GM04503 (cell line): ENCODE measurements around the gene SSX2IP.
"Not testable (repeated sequence)": the region's sequence is repeated elsewhere in the genome, so short reads cannot be mapped to it uniquely, and the experiment has no call there.

ENCODE experiments used
- DNase-seq: peaks from one replicate; pipeline ENCODE4 v3.0.0-alpha.2; 2012; ENCODE audit warnings: low read depth

The SSX2IP gene

DNA sequence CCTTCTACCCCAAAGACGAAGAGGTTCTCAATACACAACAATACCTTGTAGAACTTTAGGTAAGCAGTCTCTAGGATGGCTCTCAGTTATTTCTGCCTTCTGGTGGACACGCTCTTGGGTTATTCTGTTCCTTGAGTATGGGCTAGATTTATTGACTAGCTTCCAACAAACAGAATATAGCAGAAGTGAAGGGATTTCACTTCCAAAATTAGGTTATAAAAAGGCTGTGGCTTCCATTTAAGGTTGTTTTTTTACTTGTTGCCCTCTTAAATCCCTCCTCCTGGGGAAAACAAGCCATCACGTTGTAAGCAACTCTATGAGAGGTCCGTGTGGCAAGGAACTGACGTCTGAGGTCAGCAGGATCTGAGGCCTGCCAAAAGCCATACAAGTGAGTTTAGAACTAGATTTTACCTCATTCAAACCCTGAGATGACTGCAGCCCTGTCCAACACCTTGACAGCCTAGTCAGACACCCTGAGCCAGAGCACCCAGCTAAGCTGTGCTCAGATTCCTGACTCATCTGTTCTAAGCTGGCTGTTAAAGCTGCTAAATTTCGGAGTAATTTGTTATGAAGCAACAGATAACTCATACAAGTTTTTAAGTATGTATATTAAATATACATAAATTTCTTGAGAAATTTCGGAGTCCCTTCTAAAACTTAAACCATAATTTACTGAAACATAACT, 12.7 kb downstream of the SSX2IP start:
- no peak for DNase-seq

DNA sequence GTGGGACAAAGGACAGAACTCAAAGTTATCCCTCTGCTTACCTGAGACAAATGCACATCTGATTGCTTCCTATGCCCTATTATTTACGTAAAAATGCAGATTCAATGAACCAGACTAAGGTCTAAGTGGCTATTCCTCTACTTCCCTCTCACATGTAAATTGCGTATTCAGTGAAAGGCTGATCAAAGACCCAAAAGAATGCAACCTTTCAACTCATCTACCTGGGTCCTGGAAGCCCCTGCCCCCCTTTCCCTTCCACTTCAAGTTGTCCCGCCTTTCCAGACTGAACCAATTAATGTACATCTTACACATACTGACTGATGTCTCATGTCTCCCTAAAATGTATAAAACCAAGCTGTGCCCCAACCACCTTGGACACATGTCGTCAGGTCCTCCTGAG, 14.6 kb downstream of the SSX2IP start:
- DNase-seq = no peak

DNA sequence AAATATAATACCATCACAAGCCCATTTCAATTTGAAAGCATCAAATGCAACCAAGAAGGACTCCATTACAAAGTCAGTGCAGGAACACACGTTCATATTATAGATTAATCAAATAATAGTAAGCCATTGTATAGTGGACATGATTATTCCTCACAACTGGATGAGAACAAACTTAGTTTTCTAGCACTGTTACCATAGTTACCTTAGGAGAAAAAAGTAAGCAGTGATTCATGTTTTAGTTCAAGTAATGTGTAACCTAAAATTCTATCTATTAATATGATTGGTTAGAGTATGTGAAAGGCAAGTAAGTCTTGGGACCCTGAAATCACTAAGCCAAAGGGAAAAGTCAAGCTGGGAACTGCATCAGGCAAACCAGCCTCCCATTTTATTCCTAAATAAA, 15.2 kb downstream of the SSX2IP start:
- DNase-seq = no peak

GRCh38 chr1:84674705-84675104, 15.6 kb downstream of the SSX2IP start:
- no peak for DNase-seq

DNA sequence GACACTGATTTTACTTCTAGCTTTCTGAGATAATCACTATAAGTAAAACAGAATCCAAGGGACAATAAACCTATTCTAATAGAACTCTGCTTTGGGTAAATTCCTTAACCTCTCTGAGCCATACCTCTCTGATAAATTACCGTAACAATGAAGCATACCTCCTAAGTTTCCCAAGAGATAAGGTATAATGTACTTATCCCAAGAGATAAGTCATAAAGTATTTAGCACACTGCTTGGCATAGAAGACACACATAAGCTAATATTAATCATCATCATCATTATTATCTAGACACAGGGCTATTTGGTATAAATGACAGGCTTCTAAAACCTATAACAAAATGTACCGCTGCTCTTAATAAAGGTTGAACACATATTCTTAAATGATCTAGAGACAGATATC, 16.2 kb downstream of the SSX2IP start:
- DNase-seq = no peak

- no peak for DNase-seq
Observed at GRCh38 chr1:84672080-84672854, 18.0 kb downstream of the SSX2IP start.

GRCh38 chr1:84669831-84670230, 20.4 kb downstream of the SSX2IP start:
- no peak for DNase-seq

DNA sequence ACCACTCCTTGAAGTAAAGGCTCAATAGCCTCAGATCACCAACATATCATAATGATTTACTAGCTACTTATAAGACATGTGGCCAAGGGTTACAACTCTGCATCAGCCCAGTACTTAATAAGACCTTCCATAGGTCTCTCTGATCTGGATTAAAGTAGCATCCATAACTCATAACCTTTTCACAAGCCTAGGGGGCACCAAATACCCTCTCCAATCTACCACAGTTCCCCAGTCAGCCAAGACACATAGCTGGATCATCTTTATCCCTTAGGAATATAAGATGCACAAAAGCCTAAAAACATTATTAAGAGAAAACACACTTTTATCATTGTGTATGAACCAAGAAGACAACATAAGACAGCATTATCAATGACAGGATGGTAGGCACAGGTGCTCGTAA, 22.1 kb downstream of the SSX2IP start:
- no peak for DNase-seq

- no peak for DNase-seq
Observed at GRCh38 chr1:84665703-84666317, 24.5 kb downstream of the SSX2IP start.

- DNase-seq = no peak
Observed at GRCh38 chr1:84653130-84653677, 37.1 kb downstream of the SSX2IP start.

- DNase-seq = no peak
Observed at GRCh38 chr1:84644472-84644871, 45.8 kb downstream of the SSX2IP start.

- no peak for DNase-seq
Observed at GRCh38 chr1:84643183-84643582, 47.1 kb downstream of the SSX2IP start.

- no peak for DNase-seq
Observed at GRCh38 chr1:84642774-84643173, 47.5 kb downstream of the SSX2IP start.

DNA sequence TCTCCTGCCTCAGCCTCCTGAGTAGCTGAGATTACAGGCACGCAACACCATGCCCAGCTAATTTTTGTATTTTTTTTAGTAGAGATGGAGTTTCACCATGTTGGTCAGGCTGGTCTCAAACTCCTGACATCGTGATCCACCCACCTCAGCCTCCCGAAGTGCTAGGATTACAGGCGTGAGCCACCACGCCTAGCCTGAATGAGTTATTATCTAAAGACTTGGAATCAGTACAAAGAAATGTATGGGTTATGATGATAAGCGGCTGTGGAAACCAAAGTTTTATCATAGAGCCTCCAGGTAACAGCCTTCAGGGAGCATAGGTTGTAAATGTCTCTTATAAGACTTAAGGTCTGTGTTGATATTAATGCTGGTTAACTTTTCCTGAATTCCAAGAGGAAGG, 50.5 kb downstream of the SSX2IP start:
- DNase-seq = not testable (repeated sequence)

DNA sequence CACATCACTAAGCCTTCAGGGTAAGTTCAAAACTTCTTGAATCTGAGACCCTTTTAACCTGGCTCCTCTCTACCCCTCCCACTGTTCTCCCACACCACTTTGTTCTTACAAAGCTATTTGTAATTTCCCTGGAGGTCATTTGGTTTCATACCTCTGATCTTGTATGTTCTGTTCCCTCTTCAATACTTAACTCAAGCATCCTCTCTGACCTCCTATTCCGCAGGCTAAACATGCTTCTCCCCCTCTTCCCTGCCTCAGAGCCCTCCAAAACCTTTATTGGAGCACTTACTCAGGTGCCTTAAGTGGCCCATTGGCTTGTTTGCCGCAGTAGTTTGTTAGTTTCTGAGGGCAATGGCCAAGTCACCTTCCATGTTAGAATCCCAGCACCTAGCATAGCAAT, 54.8 kb downstream of the SSX2IP start:
- DNase-seq = no peak

DNA sequence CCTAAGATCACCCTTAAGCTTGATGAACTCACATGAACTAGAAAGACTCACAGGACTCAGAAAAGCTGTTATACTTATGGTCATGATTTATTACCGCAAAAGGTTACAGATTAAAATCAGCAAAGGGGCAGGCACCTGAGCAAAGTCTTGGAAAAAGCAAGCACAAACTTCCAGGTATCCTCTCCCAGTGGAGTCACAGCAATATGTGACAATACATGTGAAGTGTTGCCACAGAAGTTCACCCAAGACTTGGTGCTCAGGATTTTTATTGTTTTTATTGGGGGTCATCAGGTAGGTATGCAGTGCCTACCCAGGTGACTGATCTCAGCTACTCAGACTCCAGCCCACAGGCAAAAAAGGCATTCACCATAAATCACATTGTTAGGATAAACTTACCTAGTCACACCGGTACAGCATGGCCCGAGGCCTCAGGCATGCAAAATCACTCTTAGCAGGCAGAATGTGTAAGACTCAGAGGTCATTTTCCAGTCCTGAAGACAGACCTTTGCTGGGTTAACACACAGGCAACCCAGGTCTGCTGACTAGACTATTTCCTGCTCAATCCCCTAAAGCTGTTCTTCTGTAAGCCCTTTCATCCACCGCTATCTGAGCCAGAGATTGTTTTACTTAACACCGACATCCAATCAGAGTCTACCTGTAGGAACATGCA, 55.6 kb downstream of the SSX2IP start:
- DNase-seq = no peak

DNA sequence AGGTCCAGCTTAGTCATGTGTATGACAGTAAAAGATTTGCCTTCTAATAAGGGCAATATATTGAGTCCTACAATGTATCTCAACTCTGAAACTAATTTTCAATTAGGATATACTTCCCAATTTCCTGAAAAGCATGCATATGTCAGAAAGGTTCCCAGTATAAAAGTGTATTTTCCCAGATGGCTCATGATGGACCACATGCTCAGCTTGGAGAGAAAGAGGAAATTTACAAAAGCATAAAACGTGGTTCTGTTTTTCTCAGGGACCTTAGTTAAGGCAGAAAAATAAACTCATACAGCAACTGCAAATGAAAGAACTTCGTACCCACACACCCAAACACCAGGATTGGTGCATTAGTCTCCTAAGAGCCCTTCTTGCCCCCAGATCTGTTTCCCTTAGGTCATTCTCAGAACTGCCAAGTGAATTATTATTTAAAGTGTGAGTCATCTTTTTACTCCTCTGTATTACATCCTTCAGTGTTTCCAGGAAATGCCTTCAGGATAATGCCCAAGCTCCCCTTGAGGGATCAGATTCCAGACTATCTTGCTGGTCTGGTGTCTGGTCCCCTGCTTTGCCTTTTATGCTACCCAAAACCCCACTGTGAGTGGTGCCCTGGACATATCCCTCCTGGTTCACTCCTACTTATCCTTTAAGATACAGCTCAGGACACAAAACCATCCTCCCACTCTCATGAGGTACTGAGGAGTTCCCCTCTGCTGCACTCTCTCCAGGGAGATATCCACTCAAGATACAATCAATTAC, 57.4 kb downstream of the SSX2IP start:
- peak; percentile 31 for DNase-seq

DNA sequence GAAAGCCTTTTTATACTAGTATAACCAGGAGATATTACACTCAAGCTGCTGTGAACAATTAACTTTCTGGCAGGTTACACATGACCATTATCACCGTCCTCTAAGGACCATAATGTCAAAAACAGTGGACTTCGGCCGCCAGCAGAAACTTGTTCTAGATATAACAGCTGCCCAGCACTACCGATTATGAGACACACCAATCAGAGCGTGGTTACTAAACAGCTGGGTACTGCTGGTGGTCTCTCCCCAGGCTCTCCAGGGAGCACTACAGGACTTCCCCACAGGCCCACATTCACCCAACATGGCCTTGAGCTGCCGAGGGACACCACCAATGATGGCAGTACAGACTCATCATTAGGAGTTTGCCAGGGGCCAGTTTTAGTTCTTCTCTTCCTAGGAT, 58.1 kb downstream of the SSX2IP start:
- no peak for DNase-seq

GRCh38 chr1:84624876-84625275, 65.4 kb downstream of the SSX2IP start:
- DNase-seq = no peak

DNA sequence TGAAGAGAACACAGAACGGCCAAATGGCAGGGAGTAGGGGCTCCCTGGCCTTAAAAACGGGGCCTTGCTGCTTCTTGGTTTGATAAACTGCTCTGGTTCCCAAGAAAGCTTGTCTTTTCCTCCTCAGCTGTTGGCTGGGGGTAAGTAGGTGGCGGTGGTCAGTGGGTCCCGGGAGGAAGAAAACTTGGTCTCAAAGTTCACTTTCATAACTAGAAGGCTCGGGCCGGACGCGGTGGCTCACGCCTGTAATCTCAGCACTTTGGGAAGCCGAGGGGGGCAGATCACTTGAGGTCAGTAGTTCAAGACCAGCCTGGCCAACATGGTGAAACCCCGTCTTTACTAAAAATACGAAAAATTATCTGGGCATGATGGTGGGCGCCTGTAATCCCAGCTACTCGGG, 68.7 kb downstream of the SSX2IP start:
- no peak for DNase-seq

DNA sequence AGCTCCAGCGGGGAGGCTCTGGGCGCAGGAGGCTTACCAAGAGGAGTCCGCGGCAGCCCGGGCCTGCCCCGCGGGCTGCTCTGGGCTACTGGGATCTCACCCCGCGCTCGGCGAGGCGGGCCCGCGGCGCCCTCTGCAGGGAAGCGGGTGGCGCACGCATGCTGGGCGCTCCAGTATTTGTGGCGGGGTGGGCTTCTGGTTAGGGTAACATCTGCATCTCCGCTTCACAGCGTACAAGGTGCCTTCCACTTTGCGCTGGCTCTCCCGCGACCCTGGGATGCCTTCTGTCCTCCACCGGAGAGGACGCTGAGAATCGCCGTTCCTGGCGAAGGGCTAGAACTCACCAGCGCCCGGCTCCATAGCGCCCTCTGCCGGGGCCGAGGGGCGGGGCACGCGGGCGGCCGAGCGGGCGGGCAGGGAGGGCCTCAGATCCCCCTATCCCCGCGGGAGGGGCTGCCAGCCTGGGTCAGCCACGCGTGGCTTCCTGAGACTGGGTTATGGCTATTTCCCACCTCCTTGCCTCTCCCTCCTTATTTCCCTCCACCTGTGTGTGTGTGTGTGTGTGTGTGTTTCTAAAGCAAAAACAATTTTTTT, 69.4 kb downstream of the SSX2IP start:
- no peak for DNase-seq
